Loucy (cell line): ENCODE results near the gene COX7B.
"Not testable (repeated sequence)": the region's sequence is repeated elsewhere in the genome, so short reads cannot be mapped to it uniquely, and the experiment has no call there.

Experiments used
- H2AFZ ChIP-seq: fragments of 200-600 bp; sonication (generic); 2 replicates; pipeline ENCODE4 v1.6.0; 2016; ENCODE audit warnings: antibody characterized with exemption, mild to moderate bottlenecking, low read length, moderate library complexity
- H3F3A ChIP-seq: fragments of 200-600 bp; 2 replicates; pipeline ENCODE4 v1.6.0; 2016; ENCODE audit warnings: antibody characterized with exemption, low read depth, mild to moderate bottlenecking
- H3K27me3 ChIP-seq: fragments of 200-600 bp; sonication (generic); 2 replicates; pipeline ENCODE4 v1.6.1; 2014; ENCODE audit warnings: low read length, mild to moderate bottlenecking; ENCODE audit not compliant: insufficient read depth, poor library complexity, severe bottlenecking
- H3K36me3 ChIP-seq: fragments of 200-600 bp; sonication (generic); 2 replicates; pipeline ENCODE4 v1.6.1; 2016; ENCODE audit warnings: low read length; ENCODE audit not compliant: insufficient read depth
- H3K4me1 ChIP-seq: fragments of 200-600 bp; sonication (generic); 2 replicates; pipeline ENCODE4 v1.5.1; 2014; ENCODE audit warnings: low read length, mild to moderate bottlenecking; ENCODE audit not compliant: insufficient read depth, poor library complexity, severe bottlenecking
- H3K4me2 ChIP-seq: fragments of 200-600 bp; sonication (generic); 2 replicates; pipeline ENCODE4 v1.6.0; 2014; ENCODE audit warnings: antibody characterized with exemption, low read length, low read depth, mild to moderate bottlenecking; ENCODE audit not compliant: poor library complexity, severe bottlenecking
- H3K4me3 ChIP-seq: fragments of 200-600 bp; sonication (generic); 2 replicates; pipeline ENCODE4 v1.5.1; 2014; ENCODE audit warnings: low read length, mild to moderate bottlenecking, mixed read lengths; ENCODE audit not compliant: poor library complexity, severe bottlenecking
- H3K79me2 ChIP-seq: fragments of 200-600 bp; sonication (generic); 2 replicates; pipeline ENCODE4 v1.6.1; 2014; ENCODE audit warnings: low read length; ENCODE audit not compliant: insufficient read depth
- H3K9ac ChIP-seq: fragments of 200-600 bp; sonication (generic); 2 replicates; pipeline ENCODE4 v1.6.0; 2014; ENCODE audit warnings: mild to moderate bottlenecking, low read depth, low read length, moderate library complexity; ENCODE audit not compliant: poor library complexity, severe bottlenecking
- H3K9me2 ChIP-seq: fragments of 200-600 bp; sonication (generic); replicated peaks from 2 replicates; pipeline ENCODE4 v1.6.1; 2016; ENCODE audit warnings: low read depth, low read length, mixed read lengths
- H3K9me3 ChIP-seq: fragments of 200-600 bp; sonication (generic); 2 replicates; pipeline ENCODE4 v1.6.1; 2014; ENCODE audit warnings: mild to moderate bottlenecking, antibody characterized with exemption, low read length, low read depth; ENCODE audit not compliant: insufficient read depth
- H4K20me1 ChIP-seq: fragments of 200-600 bp; sonication (generic); 2 replicates; pipeline ENCODE4 v1.6.0; 2014; ENCODE audit warnings: antibody characterized with exemption, low read length, mild to moderate bottlenecking; ENCODE audit not compliant: insufficient read depth, poor library complexity, severe bottlenecking
- EZH2phosphoT487 ChIP-seq: fragments of 200-600 bp; IDR thresholded peaks from 2 replicates; pipeline ENCODE4 v1.6.1; 2018; ENCODE audit warnings: antibody characterized with exemption, mild to moderate bottlenecking, moderate library complexity, borderline replicate concordance
- TF ChIP-seq, protein P1 (sequence below): fragments of 200-600 bp; sonication (generic); conservative IDR thresholded peaks from 2 replicates; pipeline ENCODE4 v1.5.1; 2014; ENCODE audit warnings: mild to moderate bottlenecking, antibody characterized with exemption, low read length

COX7B gene

DNA sequence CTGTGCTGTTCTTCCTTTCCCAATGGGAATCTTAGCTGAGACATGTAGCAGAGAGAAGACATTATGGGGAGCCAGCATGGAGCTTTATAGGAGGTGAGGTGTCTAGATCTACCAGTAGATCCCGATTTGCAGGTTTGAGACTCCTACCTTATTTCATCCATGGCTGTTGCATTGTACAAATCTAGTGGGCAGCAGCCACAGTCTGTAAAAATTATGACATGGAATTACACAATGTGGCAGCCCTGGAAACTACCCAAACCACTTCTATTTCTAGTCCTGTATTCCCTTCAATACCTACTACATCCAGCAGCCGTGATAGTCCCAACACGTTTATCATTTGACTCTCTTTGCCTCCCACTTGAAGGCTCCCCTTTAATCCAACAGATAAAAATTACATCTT is 19.3 kb downstream of the COX7B start:
- Histone ChIP-seq H3K79me2 (peaks cover 3% of the 10 kb centered on the region; the same call in 1 of the 2 replicates), H3K36me3 (no peaks in the 10 kb centered on the region), H3K9ac (no peak overlapping the region), H3F3A (no peaks in the 10 kb centered on the region), H3K4me1 (peaks cover 4% of the 10 kb centered on the region), H4K20me1 (no peaks in the 10 kb centered on the region), H3K9me2 (no peaks in the 10 kb centered on the region), H3K4me2 (no peak overlapping the region), H3K27me3 (no peaks in the 10 kb centered on the region), H2AFZ (no peak overlapping the region), H3K9me3 (no peaks in the 10 kb centered on the region), H3K4me3 (no peak overlapping the region)
- no peak for TF ChIP-seq EZH2phosphoT487
- TF ChIP-seq, protein P1, sequence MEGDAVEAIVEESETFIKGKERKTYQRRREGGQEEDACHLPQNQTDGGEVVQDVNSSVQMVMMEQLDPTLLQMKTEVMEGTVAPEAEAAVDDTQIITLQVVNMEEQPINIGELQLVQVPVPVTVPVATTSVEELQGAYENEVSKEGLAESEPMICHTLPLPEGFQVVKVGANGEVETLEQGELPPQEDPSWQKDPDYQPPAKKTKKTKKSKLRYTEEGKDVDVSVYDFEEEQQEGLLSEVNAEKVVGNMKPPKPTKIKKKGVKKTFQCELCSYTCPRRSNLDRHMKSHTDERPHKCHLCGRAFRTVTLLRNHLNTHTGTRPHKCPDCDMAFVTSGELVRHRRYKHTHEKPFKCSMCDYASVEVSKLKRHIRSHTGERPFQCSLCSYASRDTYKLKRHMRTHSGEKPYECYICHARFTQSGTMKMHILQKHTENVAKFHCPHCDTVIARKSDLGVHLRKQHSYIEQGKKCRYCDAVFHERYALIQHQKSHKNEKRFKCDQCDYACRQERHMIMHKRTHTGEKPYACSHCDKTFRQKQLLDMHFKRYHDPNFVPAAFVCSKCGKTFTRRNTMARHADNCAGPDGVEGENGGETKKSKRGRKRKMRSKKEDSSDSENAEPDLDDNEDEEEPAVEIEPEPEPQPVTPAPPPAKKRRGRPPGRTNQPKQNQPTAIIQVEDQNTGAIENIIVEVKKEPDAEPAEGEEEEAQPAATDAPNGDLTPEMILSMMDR, result no peak

DNA sequence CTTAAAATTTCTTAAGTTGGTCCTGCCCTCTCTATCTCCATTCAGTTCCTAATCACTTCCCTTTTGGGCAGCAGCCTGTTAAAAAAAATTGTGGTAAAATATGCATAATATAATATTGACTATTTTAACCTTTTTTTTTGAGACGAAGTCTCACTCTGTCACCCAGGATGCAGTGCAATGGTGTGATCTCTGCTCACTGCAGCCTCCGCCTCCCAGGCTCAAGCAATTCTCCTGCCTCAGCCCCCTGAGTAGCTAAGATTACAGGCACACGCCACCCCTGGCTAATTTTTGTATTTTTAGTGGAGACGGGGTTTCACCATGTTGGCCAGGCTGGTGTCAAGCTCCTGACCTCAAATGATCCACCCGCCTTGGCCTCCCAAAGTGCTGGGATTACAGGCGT is 20.1 kb downstream of the COX7B start:
- H2AFZ ChIP-seq, H3K4me3 ChIP-seq, H4K20me1 ChIP-seq, H3K9me2 ChIP-seq, H3K36me3 ChIP-seq, H3F3A ChIP-seq, H3K4me1 ChIP-seq, H3K4me2 ChIP-seq, H3K79me2 ChIP-seq, H3K9me3 ChIP-seq, H3K9ac ChIP-seq, H3K27me3 ChIP-seq: not testable (repeated sequence)

DNA sequence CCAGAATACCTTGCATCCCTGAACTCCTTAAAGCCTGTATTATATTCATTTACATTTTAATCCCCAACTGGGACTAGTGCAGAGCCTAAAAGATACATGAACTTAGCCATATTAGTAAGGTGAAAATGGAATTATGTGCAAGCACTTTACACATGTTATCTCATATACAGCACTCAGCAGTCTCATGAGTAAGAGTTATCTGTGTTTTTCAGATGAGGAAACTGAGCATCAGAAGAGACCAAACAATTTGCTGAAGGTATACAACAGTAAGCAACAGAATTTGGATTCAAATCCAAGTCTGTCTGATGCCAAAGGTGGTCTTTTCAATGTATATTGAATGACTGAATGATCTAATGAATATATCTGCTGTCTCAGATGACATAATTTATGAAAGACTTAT is 23.5 kb downstream of the COX7B start:
- H3K9me3 ChIP-seq, result no peaks in the 10 kb centered on the region
- H3F3A ChIP-seq, result no peaks in the 10 kb centered on the region
- H3K9ac ChIP-seq, result no peak overlapping the region
- no peaks in the 10 kb centered on the region for H3K79me2 ChIP-seq
- no peak for TF ChIP-seq EZH2phosphoT487
- TF ChIP-seq, protein P1, result no peak
- no peaks in the 10 kb centered on the region for H3K27me3 ChIP-seq
- no peaks in the 10 kb centered on the region for H3K9me2 ChIP-seq
- peaks cover 3% of the 10 kb centered on the region for H3K4me1 ChIP-seq
- no peak overlapping the region for H2AFZ ChIP-seq
- no peaks in the 10 kb centered on the region for H4K20me1 ChIP-seq
- H3K4me2 ChIP-seq, result no peak overlapping the region
- H3K4me3 ChIP-seq, result no peak overlapping the region
- H3K36me3 ChIP-seq, result no peaks in the 10 kb centered on the region

DNA sequence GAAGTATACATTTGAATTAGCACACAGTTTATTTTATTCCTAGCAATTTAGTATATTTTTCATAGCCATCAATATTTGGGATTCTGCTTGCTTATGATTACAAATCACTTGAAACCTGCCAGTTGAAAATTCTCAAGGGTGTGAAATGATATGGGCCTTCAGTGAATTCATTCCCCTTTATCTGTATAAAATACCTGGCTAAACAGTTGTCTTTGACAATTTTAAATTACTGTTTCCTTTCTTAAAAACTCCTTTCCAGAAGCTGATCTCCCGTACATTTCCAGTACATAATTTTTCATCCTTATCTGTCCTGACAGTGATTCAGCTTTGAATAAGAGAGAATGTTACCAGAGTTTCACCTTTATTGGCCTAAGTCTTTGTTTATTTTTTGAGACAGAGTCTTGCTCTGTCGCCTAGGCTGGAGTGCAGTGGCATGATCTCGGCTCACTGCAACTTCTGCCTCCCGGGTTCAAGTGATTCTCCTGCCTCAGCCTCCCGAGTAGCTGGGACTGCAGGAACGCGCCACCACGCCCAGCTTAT is 25.1 kb downstream of the COX7B start:
- Histone ChIP-seq H3K4me3 (no peak overlapping the region), H3K9me3 (no peaks in the 10 kb centered on the region), H3K9me2 (no peaks in the 10 kb centered on the region), H3K4me1 (peaks cover 3% of the 10 kb centered on the region), H3K9ac (no peak overlapping the region), H3K36me3 (no peaks in the 10 kb centered on the region), H3K4me2 (no peak overlapping the region), H2AFZ (no peak overlapping the region), H3K79me2 (no peaks in the 10 kb centered on the region), H4K20me1 (no peaks in the 10 kb centered on the region), H3F3A (no peaks in the 10 kb centered on the region), H3K27me3 (no peaks in the 10 kb centered on the region)
- no peak for TF ChIP-seq EZH2phosphoT487
- TF ChIP-seq, protein P1, result no peak
